Activated T-cell treated with anti-CD3 and anti-CD28 coated beads, Interleukin-2, amount 50 U/mL, for 1 hour (primary cell): ENCODE data around the gene ENTHD1.
A peak's percentile ranks its signal among the peaks of the same experiment; 100 is the strongest.

ENCODE experiments used
- DNase-seq: peaks from one replicate; pipeline ENCODE4 v3.0.0-alpha.2; 2020

The ENTHD1 gene

GRCh38 chr22:39893526-39893925 is at the start of gene ENTHD1:
Gene ENTHD1, minus strand, starts transcription at chr22:39893760. Its CDS starts 6,012 bp downstream, at chr22:39887748.
- no peak for DNase-seq

- DNase-seq: no peak
These were observed 49.8 kb upstream of the ENTHD1 start for GRCh38 chr22:39943337-39943736.

- no peak for DNase-seq
These were observed 49.1 kb upstream of the ENTHD1 start for GRCh38 chr22:39942439-39943230.

GRCh38 chr22:39941601-39942000 is 48.0 kb upstream of the ENTHD1 start:
- no peak for DNase-seq

GRCh38 chr22:39940757-39941305 is 47.3 kb upstream of the ENTHD1 start:
- no peak for DNase-seq

GRCh38 chr22:39939830-39940229 is 46.3 kb upstream of the ENTHD1 start:
- no peak for DNase-seq

DNA sequence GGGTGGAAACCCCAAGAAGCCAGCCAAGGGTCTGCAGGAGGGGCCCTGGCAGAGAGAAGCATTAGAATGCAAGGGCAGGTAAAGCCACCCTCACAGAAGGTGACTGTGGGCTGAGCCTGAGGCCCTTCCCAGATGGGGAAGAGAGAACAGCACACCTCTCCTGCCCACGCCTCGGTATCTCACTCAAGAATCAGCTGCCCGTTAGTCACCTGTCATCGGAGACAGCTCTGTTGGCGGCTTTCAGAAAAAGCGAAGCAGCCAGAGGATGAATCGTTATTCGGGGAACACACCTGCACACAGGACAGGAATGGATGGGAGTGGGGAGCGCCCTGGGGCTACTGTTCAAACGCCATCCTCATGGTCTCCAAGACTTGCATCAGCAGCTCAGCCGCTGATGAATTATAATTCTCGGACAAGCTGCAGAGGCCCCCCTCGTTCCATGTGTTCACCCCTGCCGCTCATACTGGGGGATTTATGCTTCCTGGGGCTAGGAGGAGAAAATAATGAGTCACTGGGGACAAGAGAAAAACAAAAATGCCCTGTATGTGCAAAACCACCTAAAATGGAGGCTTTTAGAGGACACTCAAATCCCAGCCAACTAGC is 45.0 kb upstream of the ENTHD1 start:
- DNase-seq: peak; percentile 51

- no peak for DNase-seq
These were observed 44.3 kb upstream of the ENTHD1 start for GRCh38 chr22:39937906-39938305.

DNA sequence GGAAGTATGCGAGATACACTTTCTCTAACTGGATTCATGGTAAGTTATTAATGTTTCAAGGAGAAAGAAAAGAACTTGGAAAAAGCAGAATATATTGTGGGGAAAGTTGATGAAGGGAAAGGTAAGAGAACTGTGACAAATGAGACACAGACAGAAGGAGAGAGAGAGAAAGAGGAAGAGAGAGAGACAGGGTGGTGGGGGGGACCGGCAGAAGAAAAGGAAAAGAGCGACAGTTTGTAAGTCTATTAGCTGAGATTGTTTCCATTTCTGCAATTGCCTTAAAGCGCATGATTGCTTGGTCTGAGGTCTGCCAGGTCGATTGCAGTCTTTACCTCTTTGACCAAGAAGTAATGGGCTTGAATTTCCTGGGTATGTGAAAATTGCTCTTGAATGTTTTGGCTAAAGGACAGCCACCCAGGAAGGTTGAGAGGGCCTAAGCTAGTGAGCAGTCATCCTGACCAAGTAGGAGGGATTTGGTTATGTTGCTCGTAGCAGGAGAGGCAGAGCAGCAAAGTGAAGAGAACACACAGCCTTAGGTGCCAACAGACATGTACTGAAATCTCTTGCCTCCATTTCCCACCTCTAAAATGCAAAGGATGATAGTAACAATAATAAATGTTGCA is 43.1 kb upstream of the ENTHD1 start:
- DNase-seq: no peak

DNA sequence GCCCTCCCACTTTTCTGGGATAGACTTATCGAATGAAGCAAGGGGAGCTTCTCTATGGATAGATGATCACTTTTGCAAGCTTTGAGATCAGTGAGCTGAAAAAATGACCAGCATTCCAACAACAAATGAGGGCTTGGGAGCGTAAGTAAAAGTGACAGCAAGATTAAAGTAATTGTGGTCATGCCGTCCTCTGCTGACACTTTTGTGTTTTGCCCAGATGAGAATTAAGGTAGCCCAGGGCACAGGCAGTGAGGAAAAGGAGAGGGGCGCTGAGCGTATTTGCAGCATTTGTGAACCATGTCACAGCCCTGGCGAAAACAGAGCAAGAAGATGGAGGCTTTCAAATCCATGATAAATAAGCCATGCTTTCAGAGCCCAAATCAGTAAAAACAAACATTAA is 42.1 kb upstream of the ENTHD1 start:
- no peak for DNase-seq

DNA sequence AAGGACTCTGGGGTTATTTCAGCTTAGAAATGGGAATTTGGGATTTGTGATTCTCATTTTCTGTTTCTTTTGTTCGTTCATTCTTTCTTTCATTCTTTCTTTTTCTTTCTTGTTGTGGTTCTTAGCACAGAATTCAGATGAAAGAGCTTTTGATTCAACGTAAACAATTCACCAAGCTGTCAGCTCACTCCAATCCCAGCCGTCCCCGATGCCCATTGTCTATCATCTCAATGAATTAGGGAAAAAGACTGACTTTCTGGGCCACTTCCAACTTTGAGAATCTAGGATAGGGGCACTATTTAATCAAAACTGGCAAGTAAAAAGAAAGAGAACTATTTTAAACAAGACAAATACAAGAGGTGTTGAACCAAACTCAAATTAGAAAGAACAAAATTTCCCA is 41.6 kb upstream of the ENTHD1 start:
- no peak for DNase-seq

- no peak for DNase-seq
These were observed 40.2 kb upstream of the ENTHD1 start for GRCh38 chr22:39933741-39934140.

- DNase-seq: peak; percentile 64
These were observed 39.5 kb upstream of the ENTHD1 start for GRCh38 chr22:39932918-39933649.

GRCh38 chr22:39932166-39932565 is 38.6 kb upstream of the ENTHD1 start:
- DNase-seq: no peak

DNA sequence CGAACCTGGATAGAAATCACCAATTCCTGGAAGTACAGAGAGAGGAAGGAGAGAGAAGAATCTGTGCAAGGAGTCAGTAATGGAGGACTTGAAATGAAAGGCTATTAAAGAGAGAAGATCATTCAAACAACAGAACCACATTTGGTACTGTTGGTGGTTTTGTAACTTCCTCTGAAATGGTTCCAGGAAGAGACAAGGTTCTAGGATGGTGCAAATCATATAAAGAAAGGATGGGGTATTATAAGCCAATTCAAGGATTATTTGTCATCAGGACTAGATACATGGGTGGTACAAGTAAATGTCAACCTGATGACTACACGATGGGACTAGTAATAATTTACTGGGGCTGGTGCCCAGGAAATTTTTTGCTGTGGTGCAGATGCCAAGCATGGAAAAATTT is 37.7 kb upstream of the ENTHD1 start:
- no peak for DNase-seq

- DNase-seq: no peak
These were observed 35.3 kb upstream of the ENTHD1 start for GRCh38 chr22:39928536-39929520.

DNA sequence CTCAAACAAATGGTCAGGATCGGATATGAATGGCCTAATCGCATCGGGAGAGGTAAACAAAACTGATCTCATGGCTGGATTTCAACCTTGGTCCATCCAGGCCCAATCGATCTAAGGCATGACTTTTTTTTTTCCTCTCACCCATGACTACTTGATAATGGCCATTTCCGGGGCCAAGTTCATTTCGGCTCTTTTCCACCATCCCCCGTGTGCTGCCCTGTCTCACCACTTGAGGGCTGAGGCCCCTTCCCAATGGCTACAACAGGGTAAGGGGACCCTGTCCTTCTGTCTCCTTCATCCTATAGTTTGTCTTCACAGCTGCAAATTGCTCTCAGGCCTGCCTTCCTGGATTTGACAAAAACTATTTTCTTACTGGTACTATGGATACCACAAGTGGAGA is 34.0 kb upstream of the ENTHD1 start:
- no peak for DNase-seq

GRCh38 chr22:39926753-39927152 is 33.2 kb upstream of the ENTHD1 start:
- no peak for DNase-seq

- no peak for DNase-seq
These were observed 32.5 kb upstream of the ENTHD1 start for GRCh38 chr22:39925909-39926679.

DNA sequence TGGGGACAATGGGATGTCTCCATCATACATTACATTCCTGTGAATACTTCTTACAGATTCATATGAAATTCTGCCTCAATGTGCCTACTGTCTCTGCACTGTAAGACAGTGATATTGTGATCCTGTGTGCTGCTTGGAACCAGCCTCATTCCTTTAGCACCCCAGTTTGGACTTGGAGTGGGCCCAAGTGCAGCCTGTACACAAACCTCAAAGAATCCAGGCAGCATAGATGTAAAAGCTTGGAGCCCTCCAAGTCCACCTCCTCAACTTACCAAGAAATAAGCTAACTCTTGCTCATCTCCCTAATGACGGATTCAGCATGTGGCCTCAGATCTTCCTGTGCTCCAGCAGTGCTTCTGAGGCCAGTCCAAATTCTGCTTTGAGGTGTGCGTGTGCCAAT is 31.7 kb upstream of the ENTHD1 start:
- no peak for DNase-seq

GRCh38 chr22:39924286-39924685 is 30.7 kb upstream of the ENTHD1 start:
- no peak for DNase-seq
